Dermis microvascular lymphatic vessel endothelial cell (primary cell): Measurements from ENCODE around the gene RBFOX2. TPM values are rescaled to one million over a fixed set of nuclear protein-coding genes. Genes with fewer than 3 reads are reported as not detected.
A peak's percentile ranks its signal among the peaks of the same experiment; 100 is the strongest.

ENCODE experiments used
- DNase-seq, 2 donors: peaks; one replicate each; pipeline versions ENCODE4 v3.0.0 to v3.0.0-alpha.2; 2010; ENCODE audit warnings: low read depth in 2 of 2
- total RNA-seq: library from RNA; depleted of rRNA; stranded (reverse); fragments of >200 nt; gene quantifications from 2 replicates; pipeline ENCODE4 v1.2.1, GENCODE V29; 2014

RBFOX2 gene
- total RNA-seq, 1 donor from 2014 or later: 95.8 TPM

DNA sequence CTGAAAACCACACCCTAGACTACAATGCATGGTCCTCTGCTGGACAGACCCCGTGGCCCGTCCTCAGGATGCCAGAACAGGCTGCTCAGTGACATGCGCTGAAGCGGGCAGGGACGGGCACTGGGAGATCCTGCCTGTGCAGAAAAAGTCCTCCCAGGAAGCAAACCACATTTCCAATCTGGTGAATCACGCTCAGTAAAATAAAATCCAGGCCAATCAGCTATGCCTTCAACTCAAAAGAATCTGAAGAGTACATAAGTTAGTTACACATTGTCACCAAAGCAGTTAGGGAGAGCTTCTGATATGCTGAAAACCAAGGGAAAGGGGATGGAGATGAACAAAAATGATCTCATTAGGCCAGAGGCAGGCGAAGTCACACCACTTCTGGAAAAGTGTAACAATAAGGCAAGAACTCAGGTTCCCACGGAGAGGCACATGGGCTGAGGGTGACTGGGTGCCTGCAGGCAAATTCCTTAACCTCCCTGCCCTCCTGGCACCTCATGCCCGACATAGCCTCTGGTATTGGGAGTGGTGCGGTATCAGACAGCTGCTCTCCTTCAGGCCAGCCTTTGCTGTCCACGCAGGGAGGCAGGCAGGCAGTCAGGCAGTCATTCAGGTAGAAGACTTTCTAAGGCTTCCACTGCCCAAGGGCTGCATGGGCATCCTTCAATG, 244.5 kb downstream of the RBFOX2 start:
- DNase-seq: no peak

DNA sequence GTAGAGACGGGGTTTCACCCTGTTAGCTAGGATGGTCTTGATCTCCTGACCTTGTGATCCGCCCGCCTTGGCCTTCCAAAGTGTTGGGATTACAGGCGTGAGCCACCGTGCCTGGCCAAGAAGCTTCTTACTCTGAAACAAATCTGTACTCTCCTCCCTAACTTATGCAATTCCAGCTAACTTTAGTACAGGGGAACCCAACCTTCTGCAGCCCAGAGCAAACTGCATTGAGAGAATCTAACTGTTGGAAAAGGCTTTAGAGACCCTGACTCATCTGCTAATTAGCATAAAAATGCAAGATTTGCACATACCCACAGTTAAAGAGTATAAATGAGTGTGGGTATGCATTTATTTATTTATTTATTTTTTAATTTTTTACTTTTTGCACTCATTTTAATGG, 246.1 kb downstream of the RBFOX2 start:
- DNase-seq: no peak

DNA sequence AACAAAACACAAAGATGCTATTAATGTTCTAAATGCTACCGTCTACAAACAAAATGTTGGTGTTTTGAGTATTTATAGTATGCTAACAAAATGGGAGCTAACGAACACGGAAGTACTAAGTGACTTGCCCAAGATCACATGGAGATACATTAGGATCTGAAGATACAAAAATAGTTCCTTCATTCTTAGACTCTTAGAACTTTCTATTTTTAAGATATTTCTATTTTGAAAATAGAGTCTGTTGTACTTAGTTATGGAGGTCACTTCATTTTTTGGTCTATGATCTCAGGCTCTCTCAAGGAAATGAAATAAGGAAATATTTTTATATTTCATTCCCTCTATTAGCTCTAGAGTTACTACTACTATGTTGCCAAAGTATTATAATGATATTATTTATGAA, 246.7 kb downstream of the RBFOX2 start:
- no peak for DNase-seq

DNA sequence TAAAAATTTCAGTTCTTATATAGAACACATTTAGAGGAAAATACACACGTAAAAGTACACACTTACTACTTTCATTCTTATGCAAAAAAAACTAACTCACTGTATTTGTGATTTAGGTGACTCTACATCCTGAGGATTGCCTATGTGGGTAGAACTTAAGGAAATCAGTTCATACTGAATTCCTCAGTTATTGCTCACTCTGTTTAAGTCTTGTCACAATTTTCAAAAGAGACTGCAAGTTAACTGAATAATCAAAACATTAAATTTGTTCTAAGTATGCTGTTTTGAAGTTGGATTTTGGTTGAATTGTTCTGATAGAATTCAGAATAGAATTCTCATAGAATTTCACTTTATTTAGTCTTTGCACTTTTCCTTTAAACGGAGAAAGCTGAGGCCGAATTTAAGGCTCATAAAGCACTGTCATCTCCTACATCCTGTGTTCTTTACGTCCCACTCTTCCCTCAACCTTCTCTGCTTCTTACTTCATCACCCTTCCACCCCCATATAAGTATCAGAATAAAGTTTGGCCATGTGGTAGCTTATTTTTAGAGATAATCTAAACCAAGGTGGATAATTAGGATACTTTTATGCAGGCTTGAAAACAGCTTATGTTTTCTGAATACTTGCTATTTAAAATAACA, 251.2 kb downstream of the RBFOX2 start:
- peak in 1 of 2 donors; percentile 61 for DNase-seq

DNA sequence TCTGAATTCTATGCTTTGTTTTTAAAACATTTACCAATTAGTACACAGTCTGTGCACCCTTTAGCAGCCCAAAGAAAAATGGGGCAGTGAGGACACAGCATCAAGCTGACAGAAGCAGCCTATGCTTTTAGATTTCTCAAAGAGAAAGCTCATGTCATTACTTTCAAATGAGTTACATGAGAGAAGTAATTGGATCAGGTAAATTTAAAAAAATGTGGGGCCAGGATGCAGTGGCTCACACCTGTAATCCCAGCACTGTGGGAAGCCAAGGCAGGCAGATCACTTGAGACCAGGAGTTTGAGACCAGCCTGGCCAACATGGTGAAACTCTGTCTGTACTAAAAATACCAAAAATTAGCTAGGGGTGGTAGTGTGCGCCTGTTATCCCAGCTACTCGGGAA, 253.3 kb downstream of the RBFOX2 start:
- no peak for DNase-seq

DNA sequence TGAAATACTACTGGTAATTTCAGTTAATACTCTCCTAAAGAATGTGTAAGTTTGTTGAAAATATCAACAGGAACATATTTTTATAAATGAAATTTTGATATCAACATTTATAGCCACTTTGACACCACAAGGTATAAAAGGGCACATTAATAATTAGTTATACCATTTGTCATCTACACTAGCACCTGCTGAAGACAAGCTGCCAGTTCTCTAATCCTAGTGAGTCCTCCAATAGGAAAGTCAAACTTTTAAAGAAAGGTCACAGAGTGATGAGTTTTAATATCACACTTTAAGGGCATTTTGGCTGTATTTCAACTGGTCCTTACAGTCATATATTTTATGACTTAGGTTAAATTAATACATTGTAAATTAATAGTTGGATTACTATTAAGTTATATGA, 258.6 kb downstream of the RBFOX2 start:
- DNase-seq: no peak

DNA sequence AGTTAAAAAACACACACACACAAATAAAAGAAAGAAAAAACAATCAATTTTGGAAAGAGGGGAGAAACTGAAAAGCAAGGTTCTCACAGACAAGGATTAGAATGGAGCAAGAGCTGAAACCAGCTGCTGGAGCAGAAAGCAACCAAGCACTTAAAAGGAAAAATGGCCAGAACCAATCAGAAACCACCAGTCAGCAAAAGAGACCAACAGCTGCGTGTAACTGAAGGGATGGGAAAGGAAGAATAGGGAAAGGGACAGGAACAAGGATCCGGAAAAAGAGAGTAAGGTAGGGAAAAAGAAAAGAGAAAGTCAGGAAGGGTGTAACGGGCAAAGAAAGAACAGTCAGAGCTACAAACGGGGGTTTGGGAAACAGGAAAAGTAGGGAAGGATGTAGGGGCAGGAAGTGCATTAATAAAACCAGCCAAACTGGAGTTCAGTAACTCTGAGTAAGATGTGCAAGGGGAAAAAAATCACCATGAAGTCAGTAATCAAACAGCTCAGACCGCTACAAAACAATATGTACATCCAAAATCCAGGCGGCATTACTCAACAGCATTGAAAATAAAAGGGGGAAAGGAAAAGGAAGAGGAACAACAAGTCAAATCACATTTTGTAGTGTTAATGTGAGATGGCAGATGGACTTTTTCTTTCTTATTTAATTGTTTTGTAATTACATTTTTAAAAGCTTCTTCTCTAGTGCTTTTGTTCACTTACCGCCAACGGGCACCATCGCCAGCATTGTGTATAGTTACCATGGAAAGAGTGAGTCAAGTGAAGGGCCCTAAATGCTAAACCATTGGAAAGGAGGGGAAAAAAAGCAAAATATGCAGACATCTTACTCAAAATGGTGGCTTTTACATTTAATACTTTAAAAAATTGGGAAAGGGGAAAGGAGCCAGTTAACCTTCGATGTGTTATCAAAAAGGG, 261.7 kb downstream of the RBFOX2 start:
- DNase-seq: peak; percentile 33 to 59

DNA sequence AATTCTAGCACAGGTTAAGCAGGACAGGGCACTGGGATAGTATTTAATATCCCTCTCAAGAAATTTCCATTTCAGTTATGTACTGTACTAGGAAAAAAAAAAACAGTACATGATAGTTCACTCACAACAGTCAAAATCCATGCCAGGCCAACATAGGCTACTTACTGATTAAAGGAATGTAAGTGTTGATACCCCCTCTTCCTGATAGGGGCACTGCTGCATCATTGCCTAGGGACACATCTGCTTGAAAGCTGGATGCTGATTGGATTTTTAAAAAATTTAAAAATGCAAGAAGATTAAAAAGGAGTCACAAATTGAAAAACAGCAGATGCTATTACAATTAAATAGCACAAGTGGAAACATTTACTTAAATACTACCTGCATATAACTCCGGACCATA, 267.6 kb downstream of the RBFOX2 start:
- peak; percentile 6 to 32 for DNase-seq

DNA sequence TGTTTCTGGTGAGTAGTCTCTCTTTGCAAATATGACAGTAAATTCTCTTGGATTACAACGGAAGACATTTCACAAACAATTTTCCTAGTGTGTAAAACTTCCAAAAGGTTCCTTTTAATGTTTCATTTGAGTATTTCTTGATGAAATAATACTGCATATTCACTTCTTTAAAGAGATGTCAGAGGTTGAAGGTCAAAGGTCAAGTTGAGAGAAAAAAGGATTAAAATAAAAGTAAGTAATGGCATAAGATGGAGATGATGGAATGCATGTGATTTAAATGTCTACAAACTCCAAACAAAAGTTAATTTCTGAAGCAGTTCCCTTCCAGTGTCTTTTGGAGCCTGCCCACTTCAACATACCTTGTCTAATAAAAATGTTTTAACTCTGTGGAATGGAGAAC, 270.2 kb downstream of the RBFOX2 start:
- no peak for DNase-seq

DNA sequence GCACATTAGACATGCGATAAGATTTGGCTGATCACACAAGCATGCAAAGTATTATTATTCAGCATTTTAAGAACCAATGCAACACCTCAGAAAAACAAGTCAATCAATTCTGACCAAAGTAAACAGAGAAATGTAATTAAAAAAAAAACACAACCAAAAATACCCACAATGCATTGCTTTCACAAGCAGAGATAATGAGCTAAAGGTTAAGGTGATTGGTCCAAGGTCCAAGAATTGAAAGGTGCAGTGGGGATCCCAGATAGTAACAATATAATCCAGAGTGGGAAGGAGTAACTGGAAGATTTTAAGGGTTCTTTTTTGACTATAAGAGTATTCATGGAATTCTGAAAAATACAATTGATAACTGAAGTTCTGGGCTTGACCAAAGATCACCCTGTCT, 271.9 kb downstream of the RBFOX2 start:
- DNase-seq: no peak

DNA sequence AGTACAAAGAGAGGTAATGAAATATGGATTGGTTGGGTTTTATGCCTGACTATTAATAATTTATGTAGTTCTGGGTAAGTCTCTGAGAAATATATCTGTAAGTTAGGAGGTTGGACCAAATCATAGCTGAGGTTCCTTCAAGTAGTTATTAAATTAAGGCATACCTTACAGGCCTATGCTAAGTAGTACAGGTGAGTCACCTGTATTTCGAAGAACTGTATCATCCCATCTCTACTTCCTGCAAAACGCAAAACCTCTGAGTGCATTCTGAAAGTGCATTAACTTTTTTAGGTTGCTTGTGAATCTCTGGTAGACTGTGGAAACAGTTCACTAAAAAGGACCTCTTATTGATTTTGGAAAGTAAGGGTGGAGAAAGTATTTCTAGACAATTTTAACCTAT, 273.9 kb downstream of the RBFOX2 start:
- DNase-seq: no peak

DNA sequence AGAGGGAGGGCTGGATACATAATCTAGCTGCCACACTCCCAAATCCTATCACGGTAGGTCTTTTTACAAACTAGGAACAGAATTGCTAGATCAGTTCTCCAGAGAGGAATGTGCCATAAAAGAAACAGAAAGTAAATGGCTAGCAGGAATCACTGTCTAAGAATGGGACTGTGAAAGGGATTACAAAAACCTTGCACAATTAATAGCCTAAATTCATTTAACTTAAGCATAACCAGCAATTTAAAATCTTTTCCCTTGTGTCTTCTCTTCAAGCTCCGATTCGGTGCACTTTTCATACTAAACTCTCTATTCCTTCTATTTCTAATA, 275.8 kb downstream of the RBFOX2 start:
- DNase-seq: no peak

DNA sequence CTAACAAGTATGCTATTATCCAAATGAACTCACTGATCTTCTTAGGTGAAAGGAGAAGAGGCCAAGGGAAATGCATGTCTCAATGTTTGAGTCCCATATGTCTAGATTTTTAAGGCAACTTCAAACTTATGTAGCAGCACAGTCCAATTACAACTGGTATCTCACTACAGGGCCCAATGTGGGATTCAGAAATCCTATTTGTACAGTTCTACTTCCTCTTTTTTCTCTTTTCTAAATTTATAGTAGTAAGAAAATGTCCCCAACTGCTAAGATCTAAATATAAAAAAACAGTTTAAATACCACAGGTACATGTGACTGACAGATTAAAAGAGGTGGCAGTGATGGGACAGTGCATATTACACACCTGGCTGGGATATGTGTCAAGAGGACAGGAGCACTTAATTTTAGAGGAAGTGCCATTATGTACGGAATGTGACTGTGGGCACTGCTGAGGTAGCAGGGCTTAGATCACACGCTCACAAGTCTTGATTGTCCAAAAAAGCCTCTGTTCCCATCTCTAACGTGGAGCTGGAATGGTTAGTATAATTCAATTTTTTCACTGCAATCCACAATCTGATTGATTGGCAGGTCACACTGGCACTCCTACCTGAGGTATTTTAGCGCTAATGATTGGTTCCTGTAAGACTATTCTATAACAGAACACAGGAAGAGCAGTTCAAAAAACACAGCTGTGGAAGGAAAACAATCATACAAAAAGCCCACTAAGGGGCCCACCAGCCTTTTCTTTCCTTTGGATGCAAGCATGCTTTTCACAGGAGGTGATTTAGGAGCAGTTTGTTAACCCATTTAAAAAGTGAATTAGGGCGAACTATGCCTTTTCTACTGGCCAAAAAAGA, 276.4 kb downstream of the RBFOX2 start:
- DNase-seq: peak; percentile 36 to 60

DNA sequence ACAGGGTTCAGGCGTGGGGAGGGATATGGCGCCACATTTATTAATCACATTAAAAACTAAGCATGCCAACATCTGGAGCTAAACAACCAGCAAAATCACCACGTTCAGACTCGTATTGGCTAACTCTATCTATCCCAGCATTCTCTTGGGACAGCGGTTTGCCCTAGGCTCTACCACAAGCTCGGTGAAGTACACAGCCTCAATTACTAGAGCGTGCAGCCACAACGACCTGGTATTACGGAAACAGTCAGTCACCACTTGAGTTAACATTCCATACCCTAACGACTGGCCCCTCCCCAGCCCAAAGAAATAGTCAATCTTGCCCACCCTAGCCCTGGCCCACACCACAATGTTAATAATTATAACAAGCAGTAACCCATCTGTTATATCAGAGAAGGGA, 278.8 kb downstream of the RBFOX2 start:
- DNase-seq: no peak

DNA sequence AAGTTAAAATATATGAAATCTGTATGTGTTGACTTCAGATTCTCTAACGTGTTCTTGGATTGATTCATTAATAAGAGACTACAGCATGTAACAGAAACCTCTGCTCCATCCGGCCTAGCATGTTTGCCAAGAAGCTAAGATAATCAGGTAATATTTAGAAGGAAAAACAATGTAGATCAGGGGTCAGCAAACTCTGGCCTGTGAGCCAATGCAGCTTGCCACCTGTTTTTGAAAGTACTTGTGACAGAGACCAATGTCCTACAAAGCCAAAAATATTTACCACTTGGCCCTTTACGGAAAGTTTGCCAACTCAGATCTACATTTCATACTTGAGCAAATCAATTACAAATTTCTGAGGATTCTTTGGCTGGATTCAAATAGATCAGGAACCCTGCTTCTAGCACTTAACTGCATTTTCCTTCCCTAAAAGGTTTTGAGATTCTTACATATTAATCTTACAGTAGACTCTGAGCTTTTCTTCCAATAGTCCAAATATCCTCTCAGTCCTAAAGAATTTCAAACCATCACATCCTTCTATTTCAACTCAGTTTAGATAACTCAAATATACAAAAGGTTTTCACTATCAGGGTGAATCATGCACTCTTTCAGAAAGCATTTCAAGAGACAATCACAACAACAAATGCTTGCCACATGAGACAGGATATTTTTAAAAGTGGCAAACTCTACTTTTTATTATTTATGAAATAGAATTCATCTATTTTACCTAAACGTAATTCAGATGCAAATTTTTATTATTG, 281.5 kb downstream of the RBFOX2 start:
- DNase-seq: no peak

DNA sequence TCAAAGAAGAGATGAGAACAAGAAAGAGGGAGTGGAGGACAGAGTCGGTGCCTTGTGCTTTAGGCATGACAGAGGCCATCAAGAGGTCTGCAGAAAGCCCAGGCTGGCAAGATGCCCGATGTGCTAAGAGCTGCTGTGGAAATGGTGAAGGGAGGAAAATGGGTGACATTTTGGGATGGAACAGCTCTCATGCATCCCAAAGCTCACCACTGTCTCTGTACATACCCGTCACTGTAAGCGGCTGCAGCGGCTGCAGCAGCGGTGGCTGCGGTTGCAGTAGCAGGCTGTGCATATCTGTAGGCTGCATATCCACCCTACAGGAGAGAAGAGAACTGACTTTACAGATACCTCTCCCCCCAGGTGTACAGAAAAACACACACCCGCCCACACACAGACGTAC, 282.4 kb downstream of the RBFOX2 start:
- no peak for DNase-seq

DNA sequence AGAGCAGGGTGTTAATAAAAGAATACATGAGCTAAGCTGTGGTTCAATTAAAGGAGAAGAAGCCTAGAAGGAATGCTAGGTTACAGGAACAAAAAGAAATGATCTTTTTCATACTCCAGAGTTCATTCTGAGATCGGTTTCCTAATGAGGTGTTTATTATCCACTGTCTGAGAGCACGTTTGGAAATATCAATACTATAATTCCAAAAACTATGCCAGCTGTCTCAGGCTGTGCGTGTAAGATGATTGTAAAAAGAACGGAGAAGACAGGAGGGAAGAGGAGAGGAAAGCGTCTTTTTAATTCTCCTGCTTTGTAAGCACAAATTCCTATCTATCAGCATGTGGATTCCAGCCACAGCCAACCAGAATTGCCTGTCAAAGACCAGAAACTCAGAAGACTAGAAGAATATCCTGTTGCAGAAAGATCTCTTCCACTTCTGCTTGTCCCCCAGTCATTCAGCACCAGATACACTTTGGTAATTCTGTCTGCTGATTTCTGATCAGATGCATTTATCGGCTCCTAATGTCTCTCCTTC, 285.2 kb downstream of the RBFOX2 start:
- no peak for DNase-seq

DNA sequence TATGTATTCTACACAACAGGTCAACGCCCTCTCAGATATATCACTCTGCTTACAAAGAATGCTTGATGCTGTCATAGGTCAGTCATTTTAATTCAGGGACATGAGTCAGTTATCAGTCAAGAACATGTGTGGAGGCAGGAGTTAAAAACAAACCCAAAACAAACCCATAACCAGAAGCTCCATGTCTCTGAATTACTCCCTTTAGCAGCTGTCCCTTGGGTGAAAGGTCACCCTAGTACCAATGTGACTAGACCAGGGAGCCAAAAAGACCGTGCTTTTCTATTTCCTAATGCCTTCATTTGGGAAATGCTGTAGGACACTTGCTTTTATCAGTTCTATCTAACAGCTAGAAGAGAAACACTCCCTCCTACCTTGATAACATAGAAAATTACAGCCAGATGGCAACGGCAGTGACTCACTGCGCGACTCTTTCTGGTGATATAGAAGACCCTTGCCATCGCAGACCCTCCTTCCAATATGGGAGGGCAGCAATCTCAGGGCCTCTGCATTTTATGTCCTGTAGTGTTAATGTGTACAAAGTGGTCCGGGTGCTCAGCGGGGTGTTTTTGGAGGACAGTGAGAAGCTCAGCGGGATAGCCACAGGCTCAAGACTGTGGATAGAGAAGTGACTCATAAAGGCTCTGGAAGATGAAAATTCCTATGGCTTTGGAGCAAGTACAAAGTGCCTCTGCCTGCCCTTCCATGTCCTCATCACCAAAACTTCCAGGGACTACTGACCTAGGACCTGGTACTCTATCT, 286.1 kb downstream of the RBFOX2 start:
- peak; percentile 10 to 87 for DNase-seq

DNA sequence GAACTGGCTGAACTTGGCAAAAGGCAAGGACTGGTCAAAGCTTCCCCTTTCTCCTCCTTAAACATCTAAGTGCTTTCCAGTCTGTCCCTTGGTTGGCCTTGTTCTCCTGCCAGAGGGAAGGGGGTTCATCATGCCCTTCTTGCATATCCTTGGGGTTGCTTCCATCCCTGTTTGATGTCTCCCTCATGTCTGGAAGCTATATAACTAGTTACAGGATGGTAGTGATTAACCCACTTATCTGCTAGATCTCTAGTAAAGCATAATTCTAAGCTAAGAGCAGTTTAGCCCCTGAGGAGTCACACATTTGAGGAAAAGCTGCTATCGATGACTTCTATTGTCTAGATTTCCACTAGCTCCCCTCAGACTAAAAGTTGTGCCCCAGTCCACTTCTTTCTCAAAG, 288.0 kb downstream of the RBFOX2 start:
- no peak for DNase-seq

DNA sequence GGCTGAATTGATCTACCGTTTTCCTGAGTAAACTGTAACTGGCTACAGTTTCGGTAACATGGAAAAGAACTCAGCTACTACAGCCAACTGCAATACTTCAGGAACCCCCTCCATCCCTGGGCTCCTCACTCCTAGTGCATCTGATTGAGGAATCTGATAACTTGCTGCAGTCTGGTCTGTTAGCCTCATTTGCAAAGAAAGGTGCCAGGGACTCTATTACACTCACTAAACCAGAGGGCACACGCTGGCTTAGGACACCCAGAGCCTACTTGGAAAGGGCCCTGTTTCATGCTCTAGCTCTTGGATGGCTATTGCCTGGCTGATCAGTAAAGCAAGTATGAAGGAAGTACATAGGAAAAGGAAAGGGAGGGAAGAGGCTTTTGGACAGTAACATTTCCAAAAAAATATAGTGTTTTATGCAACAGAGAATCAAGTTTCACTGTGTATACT, 288.7 kb downstream of the RBFOX2 start:
- DNase-seq: no peak
